GM12891 (cell line): ENCODE measurements around the gene IL4R.

Experiments
- DNase-seq: peaks from one replicate; pipeline ENCODE4 v3.0.0; 2011; ENCODE audit warnings: low spot score; ENCODE audit not compliant: insufficient read length
- FAIRE-seq: peaks from 2 replicates; lab custom pipeline; 2011; peaks lifted over from hg19 to GRCh38; lab: Jason Lieb, UNC
- PAX5 ChIP-seq: IDR thresholded peaks from 2 replicates; pipeline ENCODE4 v1.6.1; 2011; ENCODE audit warnings: low read length, moderate library complexity, mild to moderate bottlenecking; ENCODE audit not compliant: insufficient read depth, severe bottlenecking
- POLR2A ChIP-seq: IDR thresholded peaks from 2 replicates; pipeline ENCODE4 v1.6.1; 2011; ENCODE audit warnings: low read depth, low read length, control low read depth
- POLR2AphosphoS5 ChIP-seq: IDR thresholded peaks from 2 replicates; pipeline ENCODE4 v1.6.1; 2011; ENCODE audit warnings: low read depth, low read length, control low read depth
- POU2F2 ChIP-seq: IDR thresholded peaks from 2 replicates; pipeline ENCODE4 v1.6.1; 2011; ENCODE audit warnings: low read depth, mild to moderate bottlenecking, control low read depth, low read length, moderate library complexity
- SPI1 ChIP-seq: IDR thresholded peaks from 2 replicates; pipeline ENCODE4 v1.6.1; 2011; ENCODE audit warnings: low read depth, low read length, control low read depth
- TAF1 ChIP-seq: IDR thresholded peaks from 2 replicates; pipeline ENCODE4 v1.6.1; 2011; ENCODE audit warnings: low read depth, low read length, control low read depth

The IL4R gene

GRCh38 chr16:27321013-27321915 is 7.5 kb downstream of the IL4R start:
- FAIRE-seq (no peak), DNase-seq (no peak)
- TF ChIP-seq PAX5, result no peak
- TF ChIP-seq TAF1, result no peak
- no peak for TF ChIP-seq SPI1
- TF ChIP-seq POU2F2, result no peak
- TF ChIP-seq POLR2A, result no peak
- TF ChIP-seq POLR2AphosphoS5, result no peak

- TF ChIP-seq POLR2AphosphoS5 (no peak), TAF1 (no peak), SPI1 (no peak), PAX5 (no peak), POLR2A (no peak), POU2F2 (no peak)
- DNase-seq, result no peak
- FAIRE-seq, result no peak
These were observed 9.3 kb downstream of the IL4R start for GRCh38 chr16:27322858-27323780.

- TF ChIP-seq TAF1 (no peak), PAX5 (no peak), POLR2AphosphoS5 (no peak), POLR2A (no peak), SPI1 (no peak), POU2F2 (no peak)
- no peak for FAIRE-seq
- DNase-seq, result no peak
These were observed 10.2 kb downstream of the IL4R start for GRCh38 chr16:27323781-27324561.

GRCh38 chr16:27324851-27325301 is 11.1 kb downstream of the IL4R start:
- DNase-seq (no peak), FAIRE-seq (no peak)
- TF ChIP-seq POLR2A, result no peak
- TF ChIP-seq POLR2AphosphoS5, result no peak
- TF ChIP-seq PAX5, result no peak
- TF ChIP-seq SPI1, result no peak
- TF ChIP-seq TAF1, result no peak
- no peak for TF ChIP-seq POU2F2

- DNase-seq (no peak), FAIRE-seq (no peak)
- no peak for TF ChIP-seq POLR2AphosphoS5
- TF ChIP-seq POLR2A, result no peak
- TF ChIP-seq POU2F2, result no peak
- TF ChIP-seq PAX5, result no peak
- TF ChIP-seq SPI1, result no peak
- TF ChIP-seq TAF1, result no peak
These were observed 12.0 kb downstream of the IL4R start for GRCh38 chr16:27325736-27326135.

GRCh38 chr16:27326251-27326650 is 12.5 kb downstream of the IL4R start:
- no peak for TF ChIP-seq TAF1
- TF ChIP-seq SPI1, result no peak
- no peak for TF ChIP-seq POLR2A
- TF ChIP-seq POLR2AphosphoS5, result no peak
- no peak for TF ChIP-seq PAX5
- TF ChIP-seq POU2F2, result no peak
- DNase-seq (no peak), FAIRE-seq (no peak)

- FAIRE-seq (peak; percentile 79), DNase-seq (peak; percentile 51)
- TF ChIP-seq POLR2AphosphoS5, result no peak
- TF ChIP-seq POLR2A, result peak; percentile 23; the same call in 1 of the 2 replicates
- TF ChIP-seq SPI1, result no peak
- no peak for TF ChIP-seq TAF1
- no peak for TF ChIP-seq PAX5
- TF ChIP-seq POU2F2, result no peak
These were observed 13.2 kb downstream of the IL4R start for GRCh38 chr16:27326738-27327585.

GRCh38 chr16:27327586-27327915 is 13.8 kb downstream of the IL4R start:
- TF ChIP-seq PAX5, result no peak
- TF ChIP-seq POLR2AphosphoS5, result no peak
- no peak for TF ChIP-seq POU2F2
- no peak for TF ChIP-seq TAF1
- no peak for TF ChIP-seq POLR2A
- no peak for TF ChIP-seq SPI1
- DNase-seq, result no peak
- no peak for FAIRE-seq
